Activated naive CD8-positive, alpha-beta T cell treated with anti-CD3 and anti-CD28 coated beads, Interleukin-2, amount 10 ng/mL, durations not matched to agents 7 days and 5 days (primary cell): ENCODE results near the gene COL21A1. TPM values are rescaled to one million over a fixed set of nuclear protein-coding genes. Genes with fewer than 3 reads are reported as not detected.

Source experiments
- ATAC-seq: fragments of 150-1000 bp; cut with Tn5 transposase; one replicate; pipeline ENCODE4 v1.10.0; 2021; ENCODE audit warnings: low read depth, moderate library complexity
- POLR2A ChIA-PET: fragments of 350-600 bp; sonication (Branson Sonifier 250); formaldehyde crosslinking; loops from one replicate; lab custom pipeline; 2021; ENCODE audit warnings: antibody characterized with exemption; lab: Charles Lee
- DNase-seq: peaks from one replicate; pipeline ENCODE4 v3.0.0; 2021
- H3K27ac Mint-ChIP-seq: one replicate; pipeline ENCODE4 v1.8.0; 2022; ENCODE audit warnings: mild to moderate bottlenecking, mixed read lengths
- H3K27me3 Mint-ChIP-seq: one replicate; pipeline ENCODE4 v1.8.0; 2022; ENCODE audit warnings: mild to moderate bottlenecking, moderate library complexity, mixed read lengths
- H3K36me3 Mint-ChIP-seq: one replicate; pipeline ENCODE4 v1.8.0; 2021; ENCODE audit warnings: mild to moderate bottlenecking, mixed read lengths
- H3K4me1 Mint-ChIP-seq: one replicate; pipeline ENCODE4 v1.8.0; 2021; ENCODE audit warnings: mixed read lengths
- H3K4me3 Mint-ChIP-seq: one replicate; pipeline ENCODE4 v1.8.0; 2022; ENCODE audit warnings: mild to moderate bottlenecking, moderate library complexity, mixed read lengths
- H3K9me3 Mint-ChIP-seq: one replicate; pipeline ENCODE4 v1.8.0; 2021; ENCODE audit warnings: mixed read lengths
- total RNA-seq, 2 experiments: library from RNA; stranded (reverse); gene quantifications; one replicate each; pipeline ENCODE4 v1.2.3, GENCODE V29; 2021

The COL21A1 gene
- total RNA-seq, 2 experiments from 2014 or later = not detected

DNA sequence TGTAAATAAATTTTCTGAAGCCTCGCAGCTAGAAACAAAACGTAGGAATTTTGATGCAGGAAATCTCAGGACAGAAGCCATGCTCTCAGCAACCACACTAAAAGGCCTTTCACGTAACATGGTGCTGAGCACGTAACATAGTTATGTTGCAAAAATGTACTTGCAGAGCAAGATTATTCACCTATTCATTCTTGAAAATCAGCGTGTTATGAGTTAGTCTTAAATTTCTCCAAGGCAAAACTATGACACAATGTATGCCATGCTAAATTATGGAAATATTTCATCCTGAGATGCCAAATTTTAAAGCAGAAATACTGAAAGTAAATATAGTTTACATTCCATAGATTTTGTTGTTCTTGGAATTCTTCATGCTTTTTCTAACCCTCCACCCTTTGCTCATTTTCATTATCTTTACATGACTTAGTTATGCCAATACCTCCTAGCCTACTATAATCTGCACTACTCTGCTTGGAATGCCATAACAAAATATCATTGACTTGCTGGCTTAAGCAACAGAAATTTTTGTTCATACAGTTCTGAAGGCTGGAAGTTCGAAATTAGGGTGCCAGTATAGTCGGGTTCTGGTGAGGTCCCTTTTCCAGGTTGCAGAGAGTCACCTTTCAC is 192.2 kb downstream of the COL21A1 start:
- Mint-ChIP-seq H3K27ac (no peak overlapping the region), H3K4me1 (no peaks in the 10 kb centered on the region), H3K27me3 (no peaks in the 10 kb centered on the region), H3K4me3 (no peak overlapping the region), H3K36me3 (no peaks in the 10 kb centered on the region), H3K9me3 (no peaks in the 10 kb centered on the region)
- ATAC-seq = no peak
- POLR2A ChIA-PET = no interaction called here
- DNase-seq = no peak

GRCh38 chr6:56051202-56051598 is 196.2 kb downstream of the COL21A1 start:
- DNase-seq (no peak), ATAC-seq (no peak)
- Mint-ChIP-seq H3K36me3 (no peaks in the 10 kb centered on the region), H3K27me3 (no peaks in the 10 kb centered on the region), H3K9me3 (no peaks in the 10 kb centered on the region), H3K4me1 (no peaks in the 10 kb centered on the region), H3K27ac (no peak overlapping the region), H3K4me3 (no peak overlapping the region)
- POLR2A ChIA-PET = no interaction called here

- POLR2A ChIA-PET = no interaction called here
These were observed 196.7 kb downstream of the COL21A1 start for GRCh38 chr6:56050530-56051201.

GRCh38 chr6:56048601-56049000 is 198.8 kb downstream of the COL21A1 start:
- Mint-ChIP-seq H3K4me3 (no peak overlapping the region), H3K4me1 (no peaks in the 10 kb centered on the region), H3K9me3 (no peaks in the 10 kb centered on the region), H3K36me3 (no peaks in the 10 kb centered on the region), H3K27ac (no peak overlapping the region), H3K27me3 (no peaks in the 10 kb centered on the region)
- DNase-seq (no peak), ATAC-seq (no peak)
- POLR2A ChIA-PET = no interaction called here

More at GRCh38 chr6:56050530-56051201, 196.7 kb downstream of the COL21A1 start:
- Mint-ChIP-seq H3K27ac (no peak overlapping the region), H3K4me3 (no peak overlapping the region), H3K4me1 (no peaks in the 10 kb centered on the region), H3K27me3 (no peaks in the 10 kb centered on the region), H3K9me3 (no peaks in the 10 kb centered on the region), H3K36me3 (no peaks in the 10 kb centered on the region)
- no peak for ATAC-seq
- no peak for DNase-seq

DNA sequence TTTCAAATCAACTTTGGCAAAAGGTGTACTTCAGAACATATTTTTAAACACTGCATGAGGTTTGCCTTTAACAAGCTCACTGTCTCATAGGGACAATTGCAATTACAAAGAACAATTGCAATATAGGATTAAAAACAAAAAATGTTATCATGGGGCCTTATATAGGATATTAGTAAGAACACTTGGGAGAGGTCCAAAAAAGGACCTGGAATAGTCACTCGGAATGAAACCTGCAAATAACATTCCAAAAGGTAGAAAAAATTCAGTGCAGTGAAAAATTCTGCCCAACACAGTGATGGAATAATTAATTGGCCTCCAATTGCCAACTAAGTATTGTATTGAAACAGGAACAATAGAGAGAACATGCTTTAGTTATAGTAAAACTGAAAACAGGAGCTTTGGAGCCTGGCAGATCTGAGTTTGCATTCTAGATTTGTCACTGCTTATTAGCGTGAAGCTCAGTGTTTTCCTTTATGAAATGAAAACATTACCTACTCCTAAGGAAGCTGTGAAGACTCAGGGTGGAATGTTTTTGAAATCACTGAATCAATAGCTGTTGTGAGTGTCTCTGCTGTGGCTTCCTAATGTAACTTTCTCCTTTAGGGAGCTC is 199.3 kb downstream of the COL21A1 start:
- Mint-ChIP-seq H3K27me3 (no peaks in the 10 kb centered on the region), H3K9me3 (no peaks in the 10 kb centered on the region), H3K4me3 (no peak overlapping the region), H3K27ac (no peak overlapping the region), H3K4me1 (no peaks in the 10 kb centered on the region), H3K36me3 (no peaks in the 10 kb centered on the region)
- POLR2A ChIA-PET = no interaction called here
- ATAC-seq (no peak), DNase-seq (no peak)

DNA sequence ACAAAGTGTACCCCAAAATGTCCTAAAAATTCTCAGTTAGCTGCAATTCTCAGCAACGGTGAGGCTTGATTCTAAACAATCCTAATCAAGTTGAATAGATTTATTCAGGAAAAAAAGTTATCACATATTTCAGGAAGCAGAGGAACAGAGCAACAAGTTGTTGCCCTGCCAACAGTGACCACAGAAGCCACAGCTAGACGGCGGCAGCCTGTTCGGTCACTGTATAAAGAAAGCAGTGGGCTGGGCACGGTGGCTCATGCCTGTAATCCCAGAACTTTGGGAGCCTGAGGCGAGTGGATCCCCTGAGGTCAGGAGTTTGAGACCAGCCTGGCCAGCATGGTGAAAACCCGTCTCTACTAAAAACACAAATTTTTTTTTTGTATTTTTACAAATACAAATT is 200.8 kb downstream of the COL21A1 start:
- H3K27me3 Mint-ChIP-seq = no peaks in the 10 kb centered on the region
- no peak overlapping the region for H3K27ac Mint-ChIP-seq
- DNase-seq (no peak), ATAC-seq (no peak)
- no peaks in the 10 kb centered on the region for H3K4me1 Mint-ChIP-seq
- POLR2A ChIA-PET = no interaction called here
- H3K9me3 Mint-ChIP-seq = no peaks in the 10 kb centered on the region
- H3K36me3 Mint-ChIP-seq = no peaks in the 10 kb centered on the region
- H3K4me3 Mint-ChIP-seq = no peak overlapping the region

GRCh38 chr6:56043761-56044160 is 203.6 kb downstream of the COL21A1 start:
- Mint-ChIP-seq H3K36me3 (no peaks in the 10 kb centered on the region), H3K27ac (no peak overlapping the region), H3K27me3 (no peaks in the 10 kb centered on the region), H3K9me3 (no peaks in the 10 kb centered on the region), H3K4me1 (no peaks in the 10 kb centered on the region), H3K4me3 (no peak overlapping the region)
- ATAC-seq (no peak), DNase-seq (no peak)
- POLR2A ChIA-PET = no interaction called here

GRCh38 chr6:56043076-56043475 is 204.3 kb downstream of the COL21A1 start:
- no peak for ATAC-seq
- POLR2A ChIA-PET = no interaction called here

GRCh38 chr6:56041591-56041990 is 205.8 kb downstream of the COL21A1 start:
- POLR2A ChIA-PET = no interaction called here

More at GRCh38 chr6:56043076-56043475, 204.3 kb downstream of the COL21A1 start:
- no peaks in the 10 kb centered on the region for H3K36me3 Mint-ChIP-seq
- H3K4me1 Mint-ChIP-seq = no peaks in the 10 kb centered on the region
- H3K27ac Mint-ChIP-seq = no peak overlapping the region
- no peak for DNase-seq
- H3K9me3 Mint-ChIP-seq = no peaks in the 10 kb centered on the region
- no peaks in the 10 kb centered on the region for H3K27me3 Mint-ChIP-seq
- H3K4me3 Mint-ChIP-seq = no peak overlapping the region

DNA sequence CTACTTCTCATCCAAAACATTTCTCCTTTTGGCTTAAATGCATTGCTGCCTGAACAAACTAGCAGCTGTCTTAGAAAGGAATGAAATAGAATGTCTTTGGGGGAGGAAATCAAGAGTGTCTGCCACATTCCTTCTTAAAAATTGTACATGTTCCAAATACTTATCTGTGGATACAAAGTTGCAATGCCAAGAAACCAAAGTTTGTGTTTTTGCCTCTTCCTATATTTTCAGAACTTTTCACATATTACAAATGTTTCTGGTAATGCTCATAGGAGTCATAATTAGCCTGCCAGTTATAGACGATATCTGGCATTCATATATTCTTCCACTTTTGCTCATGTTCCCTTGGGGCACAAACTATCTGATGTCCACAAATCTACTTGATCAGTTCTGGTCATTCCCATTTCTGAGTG is 206.5 kb downstream of the COL21A1 start:
- no peaks in the 10 kb centered on the region for H3K27me3 Mint-ChIP-seq
- no peak overlapping the region for H3K27ac Mint-ChIP-seq
- no peaks in the 10 kb centered on the region for H3K9me3 Mint-ChIP-seq
- no peak for ATAC-seq
- H3K4me3 Mint-ChIP-seq = no peak overlapping the region
- H3K36me3 Mint-ChIP-seq = no peaks in the 10 kb centered on the region
- H3K4me1 Mint-ChIP-seq = no peaks in the 10 kb centered on the region
- no peak for DNase-seq
- POLR2A ChIA-PET = no interaction called here

More at GRCh38 chr6:56041591-56041990, 205.8 kb downstream of the COL21A1 start:
- ATAC-seq = no peak
- Mint-ChIP-seq H3K9me3 (no peaks in the 10 kb centered on the region), H3K4me1 (no peaks in the 10 kb centered on the region), H3K36me3 (no peaks in the 10 kb centered on the region), H3K27me3 (no peaks in the 10 kb centered on the region), H3K27ac (no peak overlapping the region), H3K4me3 (no peak overlapping the region)
- no peak for DNase-seq

DNA sequence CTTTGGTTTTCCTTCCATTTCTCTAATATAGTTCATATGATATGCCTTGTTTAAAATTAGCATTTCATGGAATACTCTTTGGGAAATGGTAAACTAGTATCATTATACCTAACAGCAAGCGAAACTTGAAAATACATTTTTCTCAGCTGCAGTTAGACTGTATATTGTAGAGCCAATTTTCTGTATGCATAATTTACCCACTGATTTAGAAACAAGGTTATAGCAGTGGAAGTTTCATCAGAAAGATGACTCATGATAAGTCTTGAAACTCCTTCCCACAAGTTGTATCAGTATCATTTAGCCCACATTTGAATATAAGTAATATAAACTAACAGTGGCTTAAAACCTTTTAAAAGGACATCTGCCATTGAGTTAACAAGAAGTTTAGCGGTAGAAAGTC is 207.2 kb downstream of the COL21A1 start:
- DNase-seq (no peak), ATAC-seq (no peak)
- Mint-ChIP-seq H3K36me3 (no peaks in the 10 kb centered on the region), H3K4me3 (no peak overlapping the region), H3K27me3 (no peaks in the 10 kb centered on the region), H3K9me3 (no peaks in the 10 kb centered on the region), H3K4me1 (no peaks in the 10 kb centered on the region), H3K27ac (no peak overlapping the region)
- POLR2A ChIA-PET = no interaction called here

DNA sequence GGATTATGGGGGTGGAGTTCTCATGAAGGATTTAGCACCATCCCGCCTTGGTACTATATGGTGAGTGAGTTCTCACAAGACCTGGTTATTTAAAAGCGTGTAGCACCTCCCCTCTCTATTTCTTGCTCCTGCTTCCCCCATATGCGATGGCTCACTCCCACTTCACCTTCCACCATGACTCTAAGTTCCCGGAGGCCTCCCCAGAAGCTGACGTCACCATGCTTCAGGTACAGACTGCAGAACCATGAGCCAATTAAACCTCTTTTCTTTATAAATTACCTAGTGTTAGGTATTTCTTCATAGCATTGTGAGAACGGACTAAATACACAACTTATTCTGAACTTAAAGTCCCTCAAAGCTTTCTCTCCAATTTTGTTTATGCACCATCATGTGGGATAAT is 208.6 kb downstream of the COL21A1 start:
- H3K36me3 Mint-ChIP-seq = no peaks in the 10 kb centered on the region
- DNase-seq = no peak
- no peak overlapping the region for H3K4me3 Mint-ChIP-seq
- H3K27me3 Mint-ChIP-seq = no peaks in the 10 kb centered on the region
- POLR2A ChIA-PET = no interaction called here
- no peaks in the 10 kb centered on the region for H3K9me3 Mint-ChIP-seq
- H3K27ac Mint-ChIP-seq = no peak overlapping the region
- no peaks in the 10 kb centered on the region for H3K4me1 Mint-ChIP-seq
- no peak for ATAC-seq

- DNase-seq (no peak), ATAC-seq (no peak)
- Mint-ChIP-seq H3K27ac (no peak overlapping the region), H3K36me3 (no peaks in the 10 kb centered on the region), H3K4me1 (no peaks in the 10 kb centered on the region), H3K9me3 (no peaks in the 10 kb centered on the region), H3K27me3 (no peaks in the 10 kb centered on the region), H3K4me3 (no peak overlapping the region)
- POLR2A ChIA-PET = no interaction called here
These were observed 209.8 kb downstream of the COL21A1 start for GRCh38 chr6:56037601-56038000.
